GM10266 (cell line): ENCODE results near the gene AGAP1.

Experiments
- DNase-seq: peaks from one replicate; pipeline ENCODE4 v3.0.0; 2012; ENCODE audit errors: extremely low spot score
- TF ChIP-seq, protein P1 (sequence below): IDR thresholded peaks from 2 replicates; pipeline ENCODE4 v1.5.1; 2012; ENCODE audit warnings: mild to moderate bottlenecking, low read depth; ENCODE audit not compliant: control insufficient read depth, insufficient read depth; ENCODE audit errors: missing control alignments

The AGAP1 gene

DNA sequence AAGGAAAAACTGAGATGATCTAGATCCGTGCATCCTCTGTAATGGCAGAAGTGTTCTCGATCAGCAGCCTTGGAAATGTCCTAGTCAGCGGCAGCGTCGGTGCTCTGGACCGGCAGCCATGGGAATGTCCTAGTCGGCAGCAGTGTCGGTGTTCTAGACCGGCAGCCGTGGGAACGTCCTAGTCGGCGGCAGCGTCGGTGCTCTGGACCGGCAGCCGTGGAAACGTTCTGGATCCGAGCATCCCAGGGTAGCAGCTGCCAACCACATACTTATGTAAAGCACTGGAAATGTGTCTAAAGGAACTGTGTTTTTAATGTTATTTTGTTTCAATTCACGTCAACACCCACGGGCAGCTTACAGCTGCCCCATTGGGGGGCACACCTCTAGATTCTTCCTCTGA is 615.6 kb downstream of the AGAP1 start:
- TF ChIP-seq, protein P1, sequence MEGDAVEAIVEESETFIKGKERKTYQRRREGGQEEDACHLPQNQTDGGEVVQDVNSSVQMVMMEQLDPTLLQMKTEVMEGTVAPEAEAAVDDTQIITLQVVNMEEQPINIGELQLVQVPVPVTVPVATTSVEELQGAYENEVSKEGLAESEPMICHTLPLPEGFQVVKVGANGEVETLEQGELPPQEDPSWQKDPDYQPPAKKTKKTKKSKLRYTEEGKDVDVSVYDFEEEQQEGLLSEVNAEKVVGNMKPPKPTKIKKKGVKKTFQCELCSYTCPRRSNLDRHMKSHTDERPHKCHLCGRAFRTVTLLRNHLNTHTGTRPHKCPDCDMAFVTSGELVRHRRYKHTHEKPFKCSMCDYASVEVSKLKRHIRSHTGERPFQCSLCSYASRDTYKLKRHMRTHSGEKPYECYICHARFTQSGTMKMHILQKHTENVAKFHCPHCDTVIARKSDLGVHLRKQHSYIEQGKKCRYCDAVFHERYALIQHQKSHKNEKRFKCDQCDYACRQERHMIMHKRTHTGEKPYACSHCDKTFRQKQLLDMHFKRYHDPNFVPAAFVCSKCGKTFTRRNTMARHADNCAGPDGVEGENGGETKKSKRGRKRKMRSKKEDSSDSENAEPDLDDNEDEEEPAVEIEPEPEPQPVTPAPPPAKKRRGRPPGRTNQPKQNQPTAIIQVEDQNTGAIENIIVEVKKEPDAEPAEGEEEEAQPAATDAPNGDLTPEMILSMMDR = no peak
- DNase-seq = no peak

DNA sequence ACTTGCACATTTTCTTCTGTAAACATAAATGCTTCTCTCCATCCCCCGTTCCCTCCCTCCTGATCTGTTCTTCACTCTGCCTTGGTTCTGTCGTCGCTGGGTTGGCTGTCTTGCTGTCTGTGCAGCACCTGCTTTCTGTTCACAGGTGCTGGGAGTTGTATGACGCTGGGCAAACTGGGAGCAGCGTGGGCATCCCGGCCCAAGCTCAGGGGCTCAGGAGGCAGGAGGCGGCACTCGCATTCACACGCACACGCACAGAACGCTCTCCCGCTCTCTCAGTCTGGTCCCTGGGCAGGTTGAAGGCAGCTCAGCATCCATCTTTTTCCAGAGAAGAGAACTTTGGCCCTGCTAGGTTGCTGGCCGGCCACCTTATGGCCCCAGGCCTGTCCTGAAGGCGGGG is 618.6 kb downstream of the AGAP1 start:
- TF ChIP-seq, protein P1 = no peak

DNA sequence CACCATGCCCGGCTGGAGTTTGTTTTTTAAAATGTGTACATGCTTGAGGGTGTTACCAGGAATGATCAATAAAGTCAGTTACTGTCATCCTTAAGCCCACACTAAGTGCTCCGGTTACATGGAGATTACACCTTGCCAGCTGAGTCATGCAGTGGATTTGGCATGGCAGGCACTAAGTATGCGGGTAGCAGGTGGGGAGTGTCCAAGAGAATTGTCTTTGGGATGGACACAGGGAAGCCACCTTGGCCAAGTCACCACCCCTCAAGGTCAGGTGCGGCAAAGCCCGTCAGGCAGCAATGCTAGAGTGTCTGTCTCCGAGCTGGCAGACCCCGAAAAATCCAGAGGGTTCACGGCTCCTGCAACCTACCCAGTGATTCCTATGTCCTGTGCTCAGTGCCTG is 619.6 kb downstream of the AGAP1 start:
- TF ChIP-seq, protein P1 = no peak
- no peak for DNase-seq

More for the DNA sequence above, 618.6 kb downstream of the AGAP1 start:
- DNase-seq = no peak

DNA sequence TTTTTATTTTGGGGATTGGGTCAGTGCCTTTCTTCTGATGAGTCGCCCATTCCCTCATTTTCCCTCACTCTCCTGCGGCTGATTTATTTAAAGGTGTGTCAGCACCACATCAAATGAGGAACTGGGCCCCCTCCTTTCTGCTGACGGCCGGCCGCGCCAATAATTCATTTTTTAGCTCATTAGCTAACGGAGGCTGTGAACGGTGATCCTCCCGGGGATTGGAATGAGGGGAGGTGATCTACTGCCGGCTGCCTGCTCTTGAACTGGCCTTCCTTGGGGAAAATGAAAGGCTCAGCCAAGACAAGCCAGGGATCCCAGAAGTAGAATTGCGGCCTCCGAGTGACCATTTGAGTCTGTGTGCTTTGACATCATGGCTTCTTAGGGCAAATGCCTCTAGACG is 620.1 kb downstream of the AGAP1 start:
- TF ChIP-seq, protein P1 = no peak
- no peak for DNase-seq

DNA sequence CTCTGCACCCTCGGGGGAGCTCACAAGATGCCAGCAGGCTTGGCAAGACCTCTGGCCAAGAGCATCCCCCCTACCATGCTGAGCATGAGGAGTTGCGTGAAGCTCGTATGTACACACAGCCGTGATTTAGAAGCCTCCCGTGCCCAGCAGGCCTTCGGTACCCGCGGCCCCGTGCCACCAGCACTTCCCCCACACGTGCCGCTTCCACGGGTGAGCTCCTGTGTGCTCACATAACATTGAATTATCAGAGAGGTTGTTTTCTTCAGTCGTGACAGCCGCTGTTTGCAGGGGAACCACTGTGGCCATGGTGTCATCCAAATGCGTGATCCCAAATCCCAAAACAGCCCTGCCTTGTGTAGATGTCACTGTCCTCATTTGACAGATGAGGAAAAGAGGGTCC is 621.1 kb downstream of the AGAP1 start:
- TF ChIP-seq, protein P1 = no peak
- no peak for DNase-seq

DNA sequence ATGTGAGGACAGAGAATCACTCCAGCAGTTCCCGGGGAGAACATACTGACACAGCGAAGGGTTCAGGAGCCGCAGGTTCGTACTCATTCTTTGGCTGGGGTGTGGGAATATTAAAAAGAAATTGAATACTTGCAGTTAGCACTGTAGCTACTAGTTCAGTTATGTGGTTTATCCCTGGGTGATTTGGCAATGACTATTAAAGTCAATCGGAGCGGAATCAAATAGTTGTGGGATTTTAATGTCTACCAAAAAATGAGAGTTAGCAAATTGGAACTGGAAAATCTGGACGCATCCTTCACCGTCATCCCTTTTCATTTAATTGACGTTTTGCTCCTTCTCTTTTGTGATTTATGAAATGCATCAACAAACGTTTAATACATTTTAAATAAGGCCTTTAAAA is 623.6 kb downstream of the AGAP1 start:
- TF ChIP-seq, protein P1 = no peak
- DNase-seq = no peak

DNA sequence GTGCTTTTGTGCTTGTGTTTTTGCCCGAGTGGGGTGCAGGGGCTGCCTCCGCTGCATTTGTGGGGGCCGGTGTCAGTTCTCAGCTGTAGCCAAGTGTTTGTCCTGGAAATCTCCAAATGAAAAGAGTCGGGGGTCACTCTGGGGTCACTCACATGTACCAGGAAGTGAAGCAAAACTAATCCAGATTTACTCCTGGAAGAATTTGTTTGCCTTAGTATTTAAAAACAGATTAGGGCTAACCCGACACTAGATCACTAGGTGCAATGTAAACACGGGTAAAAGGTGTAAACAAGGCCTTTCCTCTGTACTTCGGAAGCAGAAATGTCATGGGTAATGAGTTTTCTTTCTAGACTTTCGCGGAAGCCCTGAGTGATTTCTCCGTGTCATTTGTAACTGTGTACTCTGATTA is 624.0 kb downstream of the AGAP1 start:
- no peak for DNase-seq
- TF ChIP-seq, protein P1 = no peak
